ENCODE data around the gene THAP10. TPM values are rescaled to one million over a fixed set of nuclear protein-coding genes. Genes with fewer than 3 reads are reported as not detected.

THAP10 gene
- total RNA-seq, 4 donors from 2014 or later: 0.46 to 2.3 (median 1.1) TPM

DNA sequence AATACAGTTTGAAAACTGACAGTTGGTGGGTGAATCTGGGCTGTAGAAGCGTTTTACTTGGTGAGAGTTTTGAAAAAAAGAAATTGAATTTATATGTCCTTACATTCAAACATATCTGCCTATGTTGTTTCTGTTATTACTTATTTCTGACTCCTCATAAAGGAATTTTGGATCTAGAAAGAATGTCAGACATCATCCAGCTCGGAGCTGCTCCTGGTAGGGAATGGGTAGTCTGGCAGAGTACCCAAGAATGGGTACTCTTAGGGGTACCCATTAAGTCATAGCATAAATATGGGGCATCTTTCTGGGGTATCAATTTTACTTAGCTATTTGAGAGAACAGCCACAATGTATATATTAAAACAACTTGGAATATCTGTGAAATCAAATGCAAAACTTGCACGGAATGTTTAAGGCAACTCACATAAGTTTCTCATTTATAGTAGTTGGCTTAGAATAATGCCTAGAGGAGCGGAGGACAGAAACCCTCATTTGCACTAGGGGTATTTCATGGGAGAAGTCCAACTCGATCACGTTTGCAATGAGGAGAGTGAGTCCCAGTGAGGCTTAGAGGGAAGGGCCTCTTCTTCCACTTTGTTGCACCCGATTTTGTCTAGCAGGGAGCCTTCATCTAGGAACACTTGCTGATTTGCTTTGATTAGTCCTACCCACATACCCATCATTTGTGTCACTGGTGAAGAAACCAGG, 35.9 kb downstream of the THAP10 start:
- intact Hi-C loops (cut with DNase I; ENCODE audit: low total_unique reads): no loop called here
- Histone ChIP-seq H3K36me3 (no peaks in the 10 kb centered on the region), H3K4me1 (peaks cover 0 to 15% of the 10 kb centered on the region in 2 donors), H3K4me3 (no peak overlapping the region), H3K27me3 (no peaks in the 10 kb centered on the region), H3K9me3 (no peaks in the 10 kb centered on the region), H3K27ac (peak overlapping the region; percentile 50 to 84 (median 64))
- in situ Hi-C loops (cut with MboI; ENCODE audit: low sequenced_read_pairs in 4 of 4): no loop called here
- DNase-seq (no peak), ATAC-seq (no peak)
- TF ChIP-seq POLR2A (IDR thresholded peaks at IDR 0.05): no peak
- TF ChIP-seq, protein P1, sequence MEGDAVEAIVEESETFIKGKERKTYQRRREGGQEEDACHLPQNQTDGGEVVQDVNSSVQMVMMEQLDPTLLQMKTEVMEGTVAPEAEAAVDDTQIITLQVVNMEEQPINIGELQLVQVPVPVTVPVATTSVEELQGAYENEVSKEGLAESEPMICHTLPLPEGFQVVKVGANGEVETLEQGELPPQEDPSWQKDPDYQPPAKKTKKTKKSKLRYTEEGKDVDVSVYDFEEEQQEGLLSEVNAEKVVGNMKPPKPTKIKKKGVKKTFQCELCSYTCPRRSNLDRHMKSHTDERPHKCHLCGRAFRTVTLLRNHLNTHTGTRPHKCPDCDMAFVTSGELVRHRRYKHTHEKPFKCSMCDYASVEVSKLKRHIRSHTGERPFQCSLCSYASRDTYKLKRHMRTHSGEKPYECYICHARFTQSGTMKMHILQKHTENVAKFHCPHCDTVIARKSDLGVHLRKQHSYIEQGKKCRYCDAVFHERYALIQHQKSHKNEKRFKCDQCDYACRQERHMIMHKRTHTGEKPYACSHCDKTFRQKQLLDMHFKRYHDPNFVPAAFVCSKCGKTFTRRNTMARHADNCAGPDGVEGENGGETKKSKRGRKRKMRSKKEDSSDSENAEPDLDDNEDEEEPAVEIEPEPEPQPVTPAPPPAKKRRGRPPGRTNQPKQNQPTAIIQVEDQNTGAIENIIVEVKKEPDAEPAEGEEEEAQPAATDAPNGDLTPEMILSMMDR (IDR thresholded peaks at IDR 0.05 in 4 of 5, conservative IDR thresholded peaks at IDR 0.05 in 1 of 5): no peak

DNA sequence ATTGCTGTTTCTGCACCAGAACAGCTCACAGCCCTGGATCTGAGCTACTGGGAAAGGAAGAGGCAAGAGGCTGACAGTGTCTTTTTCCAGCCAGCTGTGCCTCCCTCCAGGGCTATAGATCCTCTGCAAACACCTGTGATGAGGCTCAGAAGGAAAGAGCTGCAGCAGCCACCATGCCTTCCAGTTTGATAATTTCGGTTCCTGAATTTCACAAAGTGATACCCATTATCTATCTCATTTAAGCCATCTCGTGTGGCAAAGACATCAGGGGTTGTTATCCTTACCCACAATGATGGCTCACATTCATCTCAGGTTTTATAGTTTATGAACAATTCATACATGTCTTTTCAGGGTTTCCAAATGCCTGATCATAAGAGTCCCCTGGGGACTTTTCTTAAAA, 36.5 kb downstream of the THAP10 start:
- H3K4me1 ChIP-seq: peaks cover 0 to 15% of the 10 kb centered on the region in 2 donors
- no peak overlapping the region for H3K4me3 ChIP-seq
- ATAC-seq (no peak), DNase-seq (no peak)
- TF ChIP-seq, protein P1 (IDR thresholded peaks at IDR 0.05 in 4 of 5, conservative IDR thresholded peaks at IDR 0.05 in 1 of 5): no peak
- no peak for TF ChIP-seq POLR2A (IDR thresholded peaks at IDR 0.05)
- H3K36me3 ChIP-seq: no peaks in the 10 kb centered on the region
- H3K9me3 ChIP-seq: no peaks in the 10 kb centered on the region
- H3K27ac ChIP-seq: peak overlapping the region; percentile 50 to 84 (median 64)
- H3K27me3 ChIP-seq: no peaks in the 10 kb centered on the region
- intact Hi-C loops (cut with DNase I; ENCODE audit: low total_unique reads) (no loop called here), in situ Hi-C loops (cut with MboI; ENCODE audit: low sequenced_read_pairs in 4 of 4) (no loop called here)

DNA sequence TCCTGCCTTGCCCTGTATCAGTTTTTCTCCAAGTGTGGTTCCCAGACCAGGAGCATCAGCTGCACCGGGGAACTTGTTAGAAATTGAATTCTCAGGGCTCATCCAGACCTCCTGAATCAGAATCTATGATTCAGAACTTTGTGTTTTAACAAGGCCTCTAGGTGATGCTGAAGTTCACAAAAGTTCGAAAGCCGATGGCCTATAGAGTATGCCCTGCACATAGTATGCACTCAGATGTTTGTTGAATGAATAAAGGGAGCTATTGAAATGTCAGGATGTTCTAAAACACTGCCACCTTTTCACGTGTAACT, 37.6 kb downstream of the THAP10 start:
- Histone ChIP-seq H3K27me3 (no peaks in the 10 kb centered on the region), H3K27ac (peak overlapping the region; percentile 68 to 84 (median 76)), H3K36me3 (no peaks in the 10 kb centered on the region), H3K4me1 (peaks cover 0 to 15% of the 10 kb centered on the region in 2 donors), H3K4me3 (peak overlapping the region; percentile 55 to 79 (median 68)), H3K9me3 (no peaks in the 10 kb centered on the region)
- in situ Hi-C loops (cut with MboI; ENCODE audit: low sequenced_read_pairs in 4 of 4) (no loop called here), intact Hi-C loops (cut with DNase I; ENCODE audit: low total_unique reads) (loop anchor here (1.0 kb wide), 1 partner anchor 29 kb away; no protein-coding TSS in a partner anchor)
- no peak for DNase-seq
- TF ChIP-seq, protein P1 (IDR thresholded peaks at IDR 0.05 in 4 of 5, conservative IDR thresholded peaks at IDR 0.05 in 1 of 5): no peak
- TF ChIP-seq POLR2A (IDR thresholded peaks at IDR 0.05): no peak
- ATAC-seq: peak in 1 of 2 donors; percentile 27

DNA sequence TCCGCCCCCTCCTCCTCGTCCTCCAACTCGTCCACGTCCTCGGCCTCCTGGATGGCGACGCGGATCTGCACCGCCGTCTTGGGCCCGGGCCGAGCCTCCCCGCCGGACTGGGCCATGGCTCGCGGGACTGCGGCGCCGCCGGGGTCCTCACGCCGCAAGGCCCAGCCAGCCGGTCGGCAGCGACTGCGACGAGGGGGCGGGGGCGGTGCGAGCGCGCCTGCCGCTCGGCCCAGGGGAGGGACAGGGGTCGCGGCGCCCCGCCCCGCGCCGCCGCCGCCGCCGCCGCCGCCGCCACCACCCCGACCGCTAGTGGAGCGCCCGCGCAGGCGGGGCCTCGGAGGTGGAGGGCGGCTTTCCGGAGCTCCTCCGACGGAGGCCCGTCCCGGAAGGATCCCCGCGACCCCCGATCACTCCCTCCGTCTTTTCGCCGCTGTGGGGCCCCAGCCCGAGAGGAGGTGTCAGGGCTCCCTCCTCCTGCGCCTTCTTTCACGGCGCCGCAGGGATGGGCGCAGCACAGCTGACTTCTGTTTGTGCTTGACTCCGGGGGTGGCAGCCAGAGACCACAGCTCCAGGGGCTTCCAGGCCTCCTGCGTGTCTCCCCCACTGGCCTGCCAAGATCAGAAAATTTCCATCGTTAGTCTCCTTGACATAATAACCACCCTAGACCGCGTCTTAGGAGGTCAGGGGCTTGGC, 38.1 kb downstream of the THAP10 start, which contains the start of gene LARP6:
TSS of gene LARP6 (minus strand) at position 185 of the 693 bp plus-strand sequence. CDS start at position 116, 69 bp downstream.
- intact Hi-C loops (cut with DNase I; ENCODE audit: low total_unique reads): loop anchor here (1.0 kb wide), 1 partner anchor 29 kb away; no protein-coding TSS in a partner anchor

More for the DNA sequence above, 38.1 kb downstream of the THAP10 start, which contains the start of gene LARP6:
- DNase-seq: peak in 1 of 2 donors; percentile 34
- Histone ChIP-seq H3K9me3 (no peaks in the 10 kb centered on the region), H3K4me1 (peaks cover 0 to 15% of the 10 kb centered on the region in 2 donors), H3K27me3 (no peaks in the 10 kb centered on the region), H3K27ac (peak within 1 kb of the TSS; percentile 68 to 84 (median 77)), H3K4me3 (peak within 1 kb of the TSS; percentile 55 to 79 (median 68)), H3K36me3 (no peaks in the 10 kb centered on the region)
- peak; percentile 55 to 63 for ATAC-seq
- in situ Hi-C loops (cut with MboI; ENCODE audit: low sequenced_read_pairs in 4 of 4): no loop called here
- TF ChIP-seq, protein P1 (IDR thresholded peaks at IDR 0.05 in 4 of 5, conservative IDR thresholded peaks at IDR 0.05 in 1 of 5): peak in 1 of 5 experiments; percentile 9
- peak; percentile 53 to 69 for TF ChIP-seq POLR2A (IDR thresholded peaks at IDR 0.05)
